Liver (tissue), 3 donors: ENCODE results near the gene IGF2BP1.

Experiments
- ATF3 ChIP-seq: IDR thresholded peaks from 2 replicates; pipeline ENCODE4 v1.6.1; 2016; ENCODE audit warnings: antibody characterized with exemption
- EGR1 ChIP-seq, 2 donors: IDR thresholded peaks; 2 replicates each; pipeline ENCODE4 v1.6.1; 2016 to 2018; ENCODE audit warnings: antibody characterized with exemption in 2 of 2, low read depth in 2 of 2
- RAD21 ChIP-seq, 2 donors: IDR thresholded peaks; 2 replicates each; pipeline ENCODE4 v1.6.1; 2016; ENCODE audit warnings: antibody characterized with exemption in 2 of 2, mild to moderate bottlenecking in 2 of 2
- RXRA ChIP-seq, 2 donors: IDR thresholded peaks; 2 replicates each; pipeline ENCODE4 v1.6.1; 2017 to 2018; ENCODE audit warnings: antibody characterized with exemption in 2 of 2, mild to moderate bottlenecking in 1 of 2
- TF ChIP-seq, protein P1 (sequence below): fragments of 150-350 bp; IDR thresholded peaks from 2 replicates; pipeline ENCODE4 v1.5.1; 2017; ENCODE audit warnings: improper control_type of control experiment, low read depth, low read length; ENCODE audit not compliant: missing input control
- donor health status: healthy.
- donor health status: healthy.

DNA sequence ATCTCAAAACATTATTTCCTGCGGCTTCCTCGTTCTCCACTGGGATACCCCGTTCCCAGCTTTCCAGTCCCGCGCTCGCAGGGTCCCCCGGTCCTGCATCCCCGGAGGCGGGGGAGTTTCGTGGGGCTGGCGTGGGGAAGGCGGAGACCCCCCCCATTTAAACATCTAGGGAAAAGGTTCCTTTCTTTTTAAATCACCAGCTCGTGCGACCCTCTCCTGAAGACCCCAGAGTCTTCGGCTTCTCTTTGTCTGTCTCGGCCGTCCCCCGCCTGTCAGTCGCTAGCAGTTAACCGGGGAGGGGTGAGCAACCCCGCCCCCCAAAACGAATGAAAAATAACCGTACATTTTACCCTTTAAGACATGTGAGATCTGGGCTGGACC, 473 bp upstream of the IGF2BP1 start:
- no peak for TF ChIP-seq RAD21 (IDR thresholded peaks at IDR 0.05)
- TF ChIP-seq, protein P1, sequence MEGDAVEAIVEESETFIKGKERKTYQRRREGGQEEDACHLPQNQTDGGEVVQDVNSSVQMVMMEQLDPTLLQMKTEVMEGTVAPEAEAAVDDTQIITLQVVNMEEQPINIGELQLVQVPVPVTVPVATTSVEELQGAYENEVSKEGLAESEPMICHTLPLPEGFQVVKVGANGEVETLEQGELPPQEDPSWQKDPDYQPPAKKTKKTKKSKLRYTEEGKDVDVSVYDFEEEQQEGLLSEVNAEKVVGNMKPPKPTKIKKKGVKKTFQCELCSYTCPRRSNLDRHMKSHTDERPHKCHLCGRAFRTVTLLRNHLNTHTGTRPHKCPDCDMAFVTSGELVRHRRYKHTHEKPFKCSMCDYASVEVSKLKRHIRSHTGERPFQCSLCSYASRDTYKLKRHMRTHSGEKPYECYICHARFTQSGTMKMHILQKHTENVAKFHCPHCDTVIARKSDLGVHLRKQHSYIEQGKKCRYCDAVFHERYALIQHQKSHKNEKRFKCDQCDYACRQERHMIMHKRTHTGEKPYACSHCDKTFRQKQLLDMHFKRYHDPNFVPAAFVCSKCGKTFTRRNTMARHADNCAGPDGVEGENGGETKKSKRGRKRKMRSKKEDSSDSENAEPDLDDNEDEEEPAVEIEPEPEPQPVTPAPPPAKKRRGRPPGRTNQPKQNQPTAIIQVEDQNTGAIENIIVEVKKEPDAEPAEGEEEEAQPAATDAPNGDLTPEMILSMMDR = no peak
- no peak for TF ChIP-seq ATF3
- TF ChIP-seq EGR1 (IDR thresholded peaks at IDR 0.05; ENCODE audit: low read depth in 2 of 2) = no peak
- no peak for TF ChIP-seq RXRA (IDR thresholded peaks at IDR 0.05)
